GM19240 (cell line): ENCODE measurements around the gene LGALS12.

Source experiments
- DNase-seq: peaks from one replicate; pipeline ENCODE4 v3.0.0; 2011; ENCODE audit warnings: low spot score; ENCODE audit not compliant: insufficient read length

LGALS12 gene

DNA sequence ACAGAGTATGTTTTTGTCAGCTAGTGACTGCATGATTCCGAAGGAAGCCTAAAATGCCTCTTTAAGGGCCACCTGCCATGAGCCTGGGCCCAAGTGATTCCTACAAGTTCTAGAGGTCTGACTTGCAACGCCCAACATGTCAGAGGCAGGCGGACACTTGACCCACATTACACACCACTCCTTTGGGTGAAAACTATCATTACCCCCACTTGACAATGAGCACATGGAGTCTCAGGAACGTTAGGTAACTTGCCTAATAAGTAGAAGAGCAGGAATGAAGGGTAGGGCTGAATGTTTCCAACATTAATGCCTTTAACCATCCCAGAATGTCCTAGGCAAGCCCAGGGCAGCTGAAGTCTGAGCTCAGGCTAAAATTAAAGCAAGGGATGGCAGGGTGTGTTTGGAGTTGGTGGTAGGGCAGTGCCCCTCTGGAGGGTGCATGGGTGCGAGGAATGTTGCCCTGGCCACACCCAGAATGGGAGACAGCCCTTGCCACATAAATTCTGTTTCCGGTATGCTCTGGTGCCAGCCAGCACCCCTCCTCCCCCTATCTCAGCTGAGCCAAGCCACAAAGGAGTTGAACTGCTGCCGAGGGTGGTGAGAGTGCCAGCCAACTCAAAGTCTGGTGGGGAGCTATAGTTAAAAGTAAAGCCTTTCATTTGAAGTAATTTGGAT lies 54.8 kb downstream of the LGALS12 start:
- DNase-seq: no peak

DNA sequence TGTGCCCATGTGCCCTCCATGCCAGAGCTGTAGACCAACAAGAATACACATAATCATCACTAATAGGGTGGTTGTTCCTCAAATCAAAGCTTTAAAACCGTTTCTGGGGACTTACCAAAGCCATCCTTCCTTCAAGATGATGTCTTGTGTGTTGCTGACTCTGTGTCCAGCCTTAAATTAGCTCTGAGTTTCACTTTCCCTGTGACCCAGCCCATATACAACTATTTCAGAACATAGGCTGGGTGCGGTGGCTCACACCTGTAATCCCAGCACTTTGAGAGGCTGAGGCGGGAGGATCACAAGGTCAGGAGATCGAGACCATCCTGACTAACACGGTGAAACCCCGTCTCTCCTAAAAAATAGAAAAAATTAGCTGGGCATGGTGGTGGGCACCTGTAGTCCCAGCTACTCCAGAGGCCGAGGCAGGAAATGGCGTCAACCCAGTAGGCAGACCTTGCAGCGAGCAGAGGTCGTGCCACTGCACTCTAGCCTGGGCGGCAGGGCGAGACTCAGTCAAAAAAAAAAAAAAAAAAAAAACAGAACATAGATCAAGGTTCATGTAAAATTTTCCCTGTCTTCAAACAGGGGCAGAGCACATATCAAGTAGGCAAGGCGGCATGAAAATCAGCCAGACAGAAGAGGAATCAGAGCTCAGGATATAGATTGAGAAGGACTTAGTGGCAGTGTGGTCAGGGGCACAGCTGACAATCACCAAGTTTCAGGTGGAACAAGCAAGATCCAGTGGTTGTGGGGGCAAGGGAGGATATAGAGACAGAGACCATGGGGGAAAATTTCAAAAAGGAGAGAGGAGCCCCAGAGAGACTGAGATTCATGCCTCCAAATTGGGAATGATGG lies 57.5 kb downstream of the LGALS12 start, which contains the start of gene PLAAT2:
Gene PLAAT2, minus strand, starts transcription at position 179 of the 855 bp plus-strand sequence. Its CDS starts 55 bp downstream, at position 124.
- no peak for DNase-seq

DNA sequence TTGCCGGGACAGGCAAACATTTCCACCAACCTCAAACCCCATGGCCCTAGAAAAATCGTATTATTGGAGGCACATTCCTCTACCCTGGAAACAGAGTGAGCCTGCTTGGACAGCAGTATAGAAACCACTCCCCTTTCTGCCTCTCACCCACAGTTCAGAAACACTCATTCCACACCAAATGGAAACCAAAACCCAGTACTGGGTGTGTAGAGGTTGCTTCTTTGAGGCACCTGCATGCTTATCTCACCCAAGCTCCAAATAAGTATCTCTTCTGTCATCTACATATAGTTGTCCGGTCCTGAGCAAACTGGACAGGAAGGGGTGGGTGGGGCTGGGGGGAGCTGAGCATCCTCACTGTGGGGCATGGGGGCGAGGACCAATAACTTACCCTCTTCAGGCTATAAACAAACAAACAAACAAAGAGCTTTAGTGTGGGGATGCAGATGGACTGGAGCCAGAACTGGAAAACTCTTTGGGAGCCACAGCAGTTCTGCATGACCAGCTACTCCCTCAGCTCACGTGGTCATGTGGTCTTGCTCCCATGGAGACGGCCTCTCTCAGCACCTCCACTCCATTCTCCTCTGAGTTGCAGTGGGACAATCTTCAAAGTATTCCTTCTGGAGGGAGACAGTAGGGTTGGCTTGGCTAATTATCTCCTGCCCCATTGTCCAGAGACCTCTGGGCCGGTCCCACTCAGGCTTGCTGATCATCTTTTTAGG lies 58.3 kb downstream of the LGALS12 start:
- peak; percentile 67 for DNase-seq

DNA sequence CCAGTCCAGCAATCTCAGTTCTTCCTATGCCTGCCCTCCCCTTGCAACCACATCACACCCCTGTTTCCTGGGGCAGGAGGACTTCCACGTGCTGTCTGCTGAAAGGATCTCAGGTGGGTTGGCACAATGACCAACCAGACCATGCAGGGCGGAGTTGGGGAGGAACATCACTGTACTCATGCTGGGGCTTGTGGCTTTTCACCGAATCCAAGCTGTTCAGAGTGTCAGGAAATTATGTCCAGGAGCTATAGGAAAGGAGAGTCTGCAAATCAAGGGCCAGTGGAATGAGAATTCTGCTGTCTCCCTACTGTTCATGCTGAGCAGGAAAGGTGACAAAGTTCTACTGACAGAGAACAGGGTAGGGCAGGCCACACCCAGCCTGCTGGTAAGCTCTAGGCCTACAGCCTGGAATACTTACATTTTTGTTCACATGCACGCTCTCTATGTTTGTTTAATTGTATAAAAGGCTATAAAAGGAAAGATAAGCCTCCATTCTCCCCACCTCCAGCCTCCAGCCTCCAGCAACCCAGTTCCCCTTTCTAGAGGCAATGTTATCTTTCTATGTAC lies 59.0 kb downstream of the LGALS12 start:
- DNase-seq: no peak
